Hepatocyte (in vitro differentiated cells): ENCODE results near the gene LAMB4. TPM values are rescaled to one million over a fixed set of nuclear protein-coding genes. Genes with fewer than 3 reads are reported as not detected.

Source experiments
- DNase-seq: peaks from one replicate; pipeline ENCODE4 v3.0.0-alpha.2; 2016; ENCODE audit warnings: low spot score
- H2AFZ ChIP-seq: fragments of 200-600 bp; sonication (generic); 2 replicates; pipeline ENCODE4 v1.6.0; 2016; ENCODE audit warnings: antibody characterized with exemption, mild to moderate bottlenecking
- H3K27ac ChIP-seq: fragments of 200-600 bp; sonication (generic); 2 replicates; pipeline ENCODE4 v1.5.1; 2016; ENCODE audit warnings: mild to moderate bottlenecking
- H3K27me3 ChIP-seq: fragments of 200-600 bp; sonication (generic); 2 replicates; pipeline ENCODE4 v1.6.1; 2016
- H3K36me3 ChIP-seq: fragments of 200-600 bp; sonication (generic); replicated peaks from 2 replicates; pipeline ENCODE4 v1.5.1; 2016; ENCODE audit warnings: low read depth; ENCODE audit not compliant: insufficient read depth
- H3K4me1 ChIP-seq: fragments of 200-600 bp; sonication (generic); 2 replicates; pipeline ENCODE4 v1.5.1; 2016; ENCODE audit warnings: mild to moderate bottlenecking, moderate library complexity; ENCODE audit not compliant: insufficient read depth
- H3K4me2 ChIP-seq: fragments of 200-600 bp; sonication (generic); 2 replicates; pipeline ENCODE4 v1.6.0; 2016
- H3K4me3 ChIP-seq: fragments of 200-600 bp; sonication (generic); 2 replicates; pipeline ENCODE4 v1.5.1; 2016; ENCODE audit warnings: mild to moderate bottlenecking
- H3K79me2 ChIP-seq: fragments of 200-600 bp; sonication (generic); 2 replicates; pipeline ENCODE4 v1.6.0; 2017; ENCODE audit warnings: mild to moderate bottlenecking
- H3K9me2 ChIP-seq: fragments of 200-600 bp; sonication (generic); replicated peaks from 2 replicates; pipeline ENCODE4 v1.6.0; 2017; ENCODE audit warnings: mild to moderate bottlenecking; ENCODE audit not compliant: insufficient read depth
- H3K9me3 ChIP-seq: fragments of 200-600 bp; sonication (generic); 2 replicates; pipeline ENCODE4 v1.5.1; 2016; ENCODE audit warnings: low read depth, mild to moderate bottlenecking
- H4K20me1 ChIP-seq: fragments of 200-600 bp; sonication (generic); 2 replicates; pipeline ENCODE4 v1.6.0; 2016; ENCODE audit warnings: mild to moderate bottlenecking; ENCODE audit not compliant: insufficient read depth, poor library complexity, severe bottlenecking
- CTCF ChIP-seq: fragments of 200-600 bp; sonication (generic); IDR thresholded peaks from 2 replicates; pipeline ENCODE4 v1.5.1; 2016; ENCODE audit warnings: antibody characterized with exemption, mild to moderate bottlenecking; ENCODE audit not compliant: poor library complexity
- EZH2 ChIP-seq: fragments of 200-600 bp; sonication (generic); IDR thresholded peaks from 2 replicates; pipeline ENCODE4 v1.6.1; 2016; ENCODE audit warnings: antibody characterized with exemption, mild to moderate bottlenecking, borderline replicate concordance
- EZH2phosphoT487 ChIP-seq: fragments of 200-600 bp; sonication (generic); IDR thresholded peaks from one replicate; pipeline ENCODE4 v1.6.1; 2018; ENCODE audit warnings: antibody characterized with exemption, mild to moderate bottlenecking, low read depth, moderate library complexity; ENCODE audit not compliant: unreplicated experiment, severe bottlenecking
- WGBS: methylation state at CpG from one replicate; pipeline ENCODE4 v1.1.6; 2016; ENCODE audit warnings: low lambda C conversion rate; ENCODE audit errors: missing lambda C conversion rate; 5-methylcytosine and 5-hydroxymethylcytosine counted together
- polyA plus RNA-seq: library from polyadenylated mRNA; unstranded; fragments of >200 nt; fragmentation: Nextera tagmentation; extraction: Ambion mirVana; gene quantifications from 2 replicates; pipeline ENCODE4 v1.2.1, GENCODE V29; 2016
- total RNA-seq: library from RNA; depleted of rRNA; stranded (reverse); fragments of >200 nt; gene quantifications from 2 replicates; pipeline ENCODE4 v1.2.3, GENCODE V29; 2014

The LAMB4 gene
- total and polyA plus RNA-seq, 2 experiments from 2014 or later = 1.3 to 1.9 TPM

GRCh38 chr7:108083980-108084379, 46.2 kb downstream of the LAMB4 start:
- H3K9me3 ChIP-seq = no peaks in the 10 kb centered on the region
- peaks cover 22% of the 10 kb centered on the region for H3K4me1 ChIP-seq
- no peak overlapping the region for H2AFZ ChIP-seq
- no peak overlapping the region for H3K27ac ChIP-seq
- no peaks in the 10 kb centered on the region for H4K20me1 ChIP-seq
- DNase-seq = no peak
- no peaks in the 10 kb centered on the region for H3K27me3 ChIP-seq
- TF ChIP-seq EZH2phosphoT487 (no peak), EZH2 (no peak), CTCF (no peak)
- 100% methylated on average over 1 of the region's 1 CpG for WGBS
- no peak overlapping the region for H3K4me2 ChIP-seq
- no peak overlapping the region for H3K4me3 ChIP-seq
- no peaks in the 10 kb centered on the region for H3K9me2 ChIP-seq
- no peaks in the 10 kb centered on the region for H3K79me2 ChIP-seq
- H3K36me3 ChIP-seq = no peaks in the 10 kb centered on the region

GRCh38 chr7:108079648-108080591, 50.2 kb downstream of the LAMB4 start:
- Histone ChIP-seq H3K79me2 (no peaks in the 10 kb centered on the region), H3K9me3 (no peaks in the 10 kb centered on the region), H3K4me3 (no peak overlapping the region), H2AFZ (no peak overlapping the region), H4K20me1 (no peaks in the 10 kb centered on the region), H3K27me3 (no peaks in the 10 kb centered on the region), H3K9me2 (no peaks in the 10 kb centered on the region), H3K4me2 (no peak overlapping the region), H3K4me1 (peaks cover 22% of the 10 kb centered on the region), H3K36me3 (no peaks in the 10 kb centered on the region), H3K27ac (peak overlapping the region; percentile 48)
- TF ChIP-seq CTCF (no peak), EZH2phosphoT487 (no peak), EZH2 (no peak)
- peak; percentile 17 for DNase-seq
- WGBS = 59% methylated on average over 9 of the region's 9 CpGs

DNA sequence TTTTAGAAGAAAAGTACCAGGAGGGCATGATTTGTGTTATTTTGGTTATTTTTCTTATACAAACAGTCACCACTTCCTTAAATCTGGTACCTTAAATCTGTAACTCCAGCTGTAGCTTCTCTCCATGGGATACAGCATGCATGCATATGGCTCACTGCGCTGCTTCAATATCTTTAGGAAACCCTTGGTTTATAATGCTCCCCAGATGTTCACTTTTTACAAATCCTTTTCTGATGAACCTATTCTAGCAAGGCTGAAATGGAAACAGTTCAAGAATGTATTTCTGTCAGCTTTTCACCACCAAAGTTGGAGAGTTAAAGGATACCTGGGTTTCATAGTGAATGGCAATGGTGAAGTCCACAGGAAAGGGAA, 50.9 kb downstream of the LAMB4 start:
- Histone ChIP-seq H3K9me3 (no peaks in the 10 kb centered on the region), H3K4me1 (peaks cover 22% of the 10 kb centered on the region), H3K79me2 (no peaks in the 10 kb centered on the region), H3K4me2 (no peak overlapping the region), H3K27me3 (no peaks in the 10 kb centered on the region), H2AFZ (no peak overlapping the region), H3K9me2 (no peaks in the 10 kb centered on the region), H3K36me3 (no peaks in the 10 kb centered on the region), H3K4me3 (no peak overlapping the region), H4K20me1 (no peaks in the 10 kb centered on the region), H3K27ac (peak overlapping the region; percentile 48)
- no peak for DNase-seq
- 79% methylated on average over 1 of the region's 1 CpG for WGBS
- TF ChIP-seq EZH2 = no peak
- TF ChIP-seq CTCF = no peak
- no peak for TF ChIP-seq EZH2phosphoT487
